HG03025 (cell line): Measurements from ENCODE around the gene KIR3DL1.
"Not testable (repeated sequence)": the region's sequence is repeated elsewhere in the genome, so short reads cannot be mapped to it uniquely, and the experiment has no call there.

Source experiments
- ATAC-seq: cut with Tn5 transposase; IDR thresholded peaks from one replicate; pipeline ENCODE4 v1.9.1; 2021; ENCODE audit warnings: mild to moderate bottlenecking, moderate library complexity; ENCODE audit not compliant: unreplicated experiment, low FRiP score

KIR3DL1 gene

GRCh38 chr19:54816251-54816650, at the start of gene KIR3DL1:
KIR3DL1 (plus strand) TSS chr19:54816468.
- not testable (repeated sequence) for ATAC-seq

- ATAC-seq: not testable (repeated sequence)
Measured at GRCh38 chr19:54769646-54770045, 46.6 kb upstream of the KIR3DL1 start, which contains the start of gene KIR2DL1. KIR2DL1 (plus strand) TSS chr19:54769793; CDS start chr19:54769851, 58 bp downstream.

GRCh38 chr19:54770511-54770910, 45.8 kb upstream of the KIR3DL1 start:
- ATAC-seq: not testable (repeated sequence)

GRCh38 chr19:54771018-54771960, 45.0 kb upstream of the KIR3DL1 start:
- ATAC-seq: not testable (repeated sequence)

- not testable (repeated sequence) for ATAC-seq
Measured at GRCh38 chr19:54772666-54773065, 43.6 kb upstream of the KIR3DL1 start.

- ATAC-seq: not testable (repeated sequence)
Measured at GRCh38 chr19:54775095-54775815, 41.0 kb upstream of the KIR3DL1 start.

GRCh38 chr19:54775830-54776229, 40.4 kb upstream of the KIR3DL1 start:
- not testable (repeated sequence) for ATAC-seq

- ATAC-seq: not testable (repeated sequence)
Measured at GRCh38 chr19:54777851-54778250, 38.4 kb upstream of the KIR3DL1 start.

GRCh38 chr19:54778896-54779295, 37.4 kb upstream of the KIR3DL1 start:
- not testable (repeated sequence) for ATAC-seq

- not testable (repeated sequence) for ATAC-seq
Measured at GRCh38 chr19:54782916-54783315, 33.4 kb upstream of the KIR3DL1 start.

GRCh38 chr19:54786091-54786723, 30.1 kb upstream of the KIR3DL1 start:
- not testable (repeated sequence) for ATAC-seq

- ATAC-seq: not testable (repeated sequence)
Measured at GRCh38 chr19:54788154-54788553, 28.1 kb upstream of the KIR3DL1 start.

GRCh38 chr19:54790711-54791110, 25.6 kb upstream of the KIR3DL1 start:
- no peak for ATAC-seq

GRCh38 chr19:54791476-54791875, 24.8 kb upstream of the KIR3DL1 start:
- ATAC-seq: no peak

GRCh38 chr19:54792814-54793213, 23.5 kb upstream of the KIR3DL1 start:
- no peak for ATAC-seq

GRCh38 chr19:54795758-54796157, 20.5 kb upstream of the KIR3DL1 start:
- ATAC-seq: no peak

GRCh38 chr19:54803410-54803809, 12.9 kb upstream of the KIR3DL1 start, which contains the start of gene KIR2DL4:
KIR2DL4 (plus strand) TSS chr19:54803610; CDS start chr19:54803652, 42 bp downstream.
- no peak for ATAC-seq

- ATAC-seq: no peak
Measured at GRCh38 chr19:54804101-54804500, 12.2 kb upstream of the KIR3DL1 start.

- no peak for ATAC-seq
Measured at GRCh38 chr19:54804571-54804970, 11.7 kb upstream of the KIR3DL1 start.

- ATAC-seq: no peak
Measured at GRCh38 chr19:54805665-54806515, 10.4 kb upstream of the KIR3DL1 start.
